ENCODE results near the gene MGMT. TPM values are rescaled to one million over a fixed set of nuclear protein-coding genes. Genes with fewer than 3 reads are reported as not detected.

Gene MGMT
- total and polyA plus RNA-seq, 9 of the 15 experiments (the other 6 are each of a cell fraction or from before 2014, with no cell fraction given): 0.03 to 0.29 (median 0.11) TPM; not detected in 4

- 0% methylated on average over 5 of the region's 5 CpGs for WGBS (ENCODE audit: insufficient coverage, low coverage, missing lambda C conversion rate)
- CTCF ChIA-PET (ENCODE audit: low intra/inter-chr PET ratio): no interaction called here
- Histone ChIP-seq H3K4me3 (no peak overlapping the region), H3K9me1 (ENCODE audit: control insufficient read depth, insufficient read depth, low read length) (no peaks in the 10 kb centered on the region), H3K79me2 (ENCODE audit: control insufficient read depth, insufficient read depth, low read length) (no peaks in the 10 kb centered on the region), H3K9me3 (replicated peaks; ENCODE audit: control insufficient read depth, insufficient read depth, low read depth, low read length) (no peaks in the 10 kb centered on the region), H2AFZ (ENCODE audit: low read depth, low read length) (no peak overlapping the region), H3K36me3 (ENCODE audit: control insufficient read depth, insufficient read depth, low read length) (no peaks in the 10 kb centered on the region), H4K20me1 (replicated peaks; ENCODE audit: control insufficient read depth, insufficient read depth, low read length) (no peaks in the 10 kb centered on the region), H3K27me3 (ENCODE audit: control insufficient read depth in 2 of 2, insufficient read depth in 2 of 2, low read length in 2 of 2) (no peaks in the 10 kb centered on the region; a peak in 2 of 5 replicates), H3K9ac (ENCODE audit: insufficient read depth in 1 of 2, low read depth in 2 of 2, low read length in 2 of 2) (no peak overlapping the region), H3K4me2 (ENCODE audit: insufficient read depth, low read length) (no peak overlapping the region), H3K4me1 (replicated peaks in 1 of 2; ENCODE audit: control insufficient read depth in 2 of 2, insufficient read depth in 2 of 2, low read length in 2 of 2) (no peaks in the 10 kb centered on the region), H3K27ac (ENCODE audit: extremely low read depth, low read depth, low read length) (no peak overlapping the region)
- intact Hi-C loops (cut with micrococcal nuclease) (no loop called here), in situ Hi-C loops (cut with MboI) (no loop called here)
- DNase-seq (ENCODE audit: extremely low read depth in 1 of 4, low spot score in 3 of 4): no peak
- no peak for FAIRE-seq
- no peak for ATAC-seq
- no TSS peak for BruUV-seq (replicated peaks)
- POLR2A ChIA-PET: no interaction called here
- TF ChIP-seq, protein P1, sequence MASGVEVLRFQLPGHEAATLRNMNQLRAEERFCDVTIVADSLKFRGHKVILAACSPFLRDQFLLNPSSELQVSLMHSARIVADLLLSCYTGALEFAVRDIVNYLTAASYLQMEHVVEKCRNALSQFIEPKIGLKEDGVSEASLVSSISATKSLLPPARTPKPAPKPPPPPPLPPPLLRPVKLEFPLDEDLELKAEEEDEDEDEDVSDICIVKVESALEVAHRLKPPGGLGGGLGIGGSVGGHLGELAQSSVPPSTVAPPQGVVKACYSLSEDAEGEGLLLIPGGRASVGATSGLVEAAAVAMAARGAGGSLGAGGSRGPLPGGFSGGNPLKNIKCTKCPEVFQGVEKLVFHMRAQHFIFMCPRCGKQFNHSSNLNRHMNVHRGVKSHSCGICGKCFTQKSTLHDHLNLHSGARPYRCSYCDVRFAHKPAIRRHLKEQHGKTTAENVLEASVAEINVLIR (CRISPR knock-in tag; IDR thresholded peaks at IDR 0.05): no peak
- TF ChIP-seq NKRF (IDR thresholded peaks at IDR 0.05; ENCODE audit: borderline replicate concordance) (no peak), NFRKB (IDR thresholded peaks at IDR 0.05; ENCODE audit: low read depth) (no peak), CBFA2T3 (IDR thresholded peaks at IDR 0.05) (no peak), ZNF785 (CRISPR knock-in tag; IDR thresholded peaks at IDR 0.05) (no peak), NFE2 (IDR thresholded peaks at IDR 0.05; ENCODE audit: low read depth) (no peak), ZC3H4 (CRISPR knock-in tag; IDR thresholded peaks at IDR 0.05; ENCODE audit: borderline replicate concordance) (no peak), PRMT5 (CRISPR knock-in tag; IDR thresholded peaks at IDR 0.05) (no peak), E2F4 (CRISPR knock-in tag; IDR thresholded peaks at IDR 0.05; ENCODE audit: low read depth) (no peak), ZNF512 (tag; IDR thresholded peaks at IDR 0.05) (no peak), YY1 (IDR thresholded peaks at IDR 0.05; ENCODE audit: borderline replicate concordance in 1 of 3, control insufficient read depth in 1 of 3, extremely low read depth in 1 of 3, insufficient read depth in 3 of 3, insufficient read length in 1 of 3, insufficient replicate concordance in 2 of 3, low read depth in 1 of 3, low read length in 2 of 3) (no peak), SMAD2 (IDR thresholded peaks at IDR 0.05; ENCODE audit: low read depth, low read length) (no peak), PRPF4 (IDR thresholded peaks at IDR 0.05; ENCODE audit: insufficient read depth, low read depth, low read length, poor library complexity, severe bottlenecking) (no peak), ZNF77 (CRISPR knock-in tag; IDR thresholded peaks at IDR 0.05) (no peak), U2AF1 (optimal IDR thresholded peaks at IDR 0.05; ENCODE audit: low read depth, low read length) (no peak), ZNF668 (CRISPR knock-in tag; IDR thresholded peaks at IDR 0.05) (no peak)
Measured at GRCh38 chr10:129637846-129638245, 170.8 kb downstream of the MGMT start.

All from K562 (cell line).